ENCODE data around the gene KRTAP4-8. TPM values are rescaled to one million over a fixed set of nuclear protein-coding genes. Genes with fewer than 3 reads are reported as not detected.

Gene KRTAP4-8
- total RNA-seq (2021) (not detected in 3 replicates), Bru-seq, nascent RNA (not detected)
- long read RNA-seq, experiment 1 = 0 reads
- long read RNA-seq, experiment 2 = 0 reads
- long read RNA-seq, experiment 3 = 0 reads

GRCh38 chr17:41098042-41098441, at the start of gene KRTAP4-8:
Gene KRTAP4-8, minus strand, starts transcription at chr17:41098142. Its CDS starts 58 bp downstream, at chr17:41098084.
- Mint-ChIP-seq H3K27me3 (ENCODE audit: low read depth) (no peaks in the 10 kb centered on the region), H3K4me1 (peaks cover 34% of the 10 kb centered on the region), H3K36me3 (peaks cover 18% of the 10 kb centered on the region), H3K27ac (no peak within 1 kb of the TSS), H3K9me3 (peaks cover 32% of the 10 kb centered on the region), H3K4me3 (no peak within 1 kb of the TSS)
- CTCF ChIA-PET = no interaction called here
- POLR2A ChIA-PET = no interaction called here
- no peak for ATAC-seq
- TF ChIP-seq, protein P1, sequence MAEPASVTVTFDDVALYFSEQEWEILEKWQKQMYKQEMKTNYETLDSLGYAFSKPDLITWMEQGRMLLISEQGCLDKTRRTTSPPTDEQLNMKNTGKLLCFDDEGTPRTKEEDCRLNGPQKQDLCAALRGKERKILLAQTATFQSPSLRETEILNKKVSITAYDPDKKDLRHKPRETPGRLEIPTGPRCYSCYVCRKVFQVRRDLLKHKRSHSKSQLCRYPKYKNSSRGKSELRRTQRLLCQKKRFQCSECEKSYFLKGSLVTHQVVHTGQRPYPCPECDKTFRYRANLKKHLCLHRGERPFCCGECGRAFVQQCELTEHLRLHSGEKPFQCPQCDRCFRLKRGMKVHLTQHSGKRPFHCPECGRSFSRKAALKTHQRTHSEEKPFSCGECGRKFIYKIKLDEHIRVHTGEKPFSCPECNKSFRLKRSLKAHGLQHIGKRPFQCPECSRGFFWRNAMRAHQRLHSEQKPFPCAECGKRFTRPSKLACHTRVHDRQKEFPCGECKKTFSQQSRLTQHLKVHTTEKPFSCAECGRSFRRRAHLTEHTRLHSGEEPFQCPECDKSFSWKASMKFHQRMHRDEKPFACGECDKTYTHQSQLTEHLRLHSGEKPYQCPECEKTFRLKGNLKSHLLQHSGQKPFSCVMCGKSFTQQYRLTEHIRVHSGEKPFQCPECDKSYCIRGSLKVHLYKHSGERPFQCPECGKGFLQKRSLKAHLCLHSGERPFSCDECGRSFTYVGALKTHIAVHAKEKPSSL (CRISPR knock-in tag; conservative IDR thresholded peaks at IDR 0.05) = no peak
- TF ChIP-seq E2F1 (CRISPR knock-in tag; IDR thresholded peaks at IDR 0.05) (no peak), ZNF423 (CRISPR knock-in tag; IDR thresholded peaks at IDR 0.05) (no peak), ZNF317 (CRISPR knock-in tag; IDR thresholded peaks at IDR 0.05; ENCODE audit: borderline replicate concordance, low read depth) (no peak), ZNF281 (CRISPR knock-in tag; IDR thresholded peaks at IDR 0.05) (no peak), GTF2I (CRISPR knock-in tag; conservative IDR thresholded peaks at IDR 0.05) (no peak), NFATC4 (CRISPR knock-in tag; IDR thresholded peaks at IDR 0.05) (no peak), JAZF1 (CRISPR knock-in tag; IDR thresholded peaks at IDR 0.05) (no peak), EMX1 (CRISPR knock-in tag; IDR thresholded peaks at IDR 0.05) (no peak), ZBTB43 (CRISPR knock-in tag; IDR thresholded peaks at IDR 0.05) (no peak), ERG (CRISPR knock-in tag; IDR thresholded peaks at IDR 0.05) (no peak), GABPB1 (CRISPR knock-in tag; IDR thresholded peaks at IDR 0.05) (no peak)
- TF ChIP-seq, protein P2, sequence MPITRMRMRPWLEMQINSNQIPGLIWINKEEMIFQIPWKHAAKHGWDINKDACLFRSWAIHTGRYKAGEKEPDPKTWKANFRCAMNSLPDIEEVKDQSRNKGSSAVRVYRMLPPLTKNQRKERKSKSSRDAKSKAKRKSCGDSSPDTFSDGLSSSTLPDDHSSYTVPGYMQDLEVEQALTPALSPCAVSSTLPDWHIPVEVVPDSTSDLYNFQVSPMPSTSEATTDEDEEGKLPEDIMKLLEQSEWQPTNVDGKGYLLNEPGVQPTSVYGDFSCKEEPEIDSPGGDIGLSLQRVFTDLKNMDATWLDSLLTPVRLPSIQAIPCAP (CRISPR knock-in tag; IDR thresholded peaks at IDR 0.05) = no peak
- DNase-seq (ENCODE audit: low spot score) = no peak

DNA sequence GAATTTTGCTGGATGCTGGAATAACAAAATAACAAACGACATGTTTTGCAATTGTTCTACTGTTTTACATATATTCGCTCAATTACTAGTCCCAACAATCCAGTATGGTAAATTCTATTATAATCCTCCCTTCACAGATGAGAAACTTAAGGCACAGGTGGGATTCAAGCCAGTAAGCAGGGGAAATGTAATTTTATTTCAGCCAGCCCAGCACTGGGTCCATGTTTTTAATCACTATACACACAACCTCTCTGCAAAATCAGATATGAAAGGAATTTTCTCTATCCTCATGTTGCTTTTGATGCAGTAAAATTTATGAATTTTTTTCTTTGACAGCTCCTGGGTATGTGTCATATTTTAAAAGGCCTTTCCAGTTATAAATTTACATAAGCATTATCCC, 47.3 kb upstream of the KRTAP4-8 start:
- peaks cover 27% of the 10 kb centered on the region for H3K36me3 Mint-ChIP-seq

More for the DNA sequence above, 47.3 kb upstream of the KRTAP4-8 start:
- DNase-seq (ENCODE audit: low spot score) (no peak), ATAC-seq (no peak)
- Mint-ChIP-seq H3K27me3 (ENCODE audit: low read depth) (peaks cover 3% of the 10 kb centered on the region; the same call in 1 of the 2 replicates), H3K4me3 (no peak overlapping the region), H3K27ac (no peak overlapping the region), H3K9me3 (peaks cover 44% of the 10 kb centered on the region), H3K4me1 (peaks cover 8% of the 10 kb centered on the region; the same call in 1 of the 2 replicates)
- ChIA-PET CTCF (no interaction called here), POLR2A (no interaction called here)
- TF ChIP-seq ATF6 (CRISPR knock-in tag; IDR thresholded peaks at IDR 0.05) = no peak
- TF ChIP-seq, protein P3, sequence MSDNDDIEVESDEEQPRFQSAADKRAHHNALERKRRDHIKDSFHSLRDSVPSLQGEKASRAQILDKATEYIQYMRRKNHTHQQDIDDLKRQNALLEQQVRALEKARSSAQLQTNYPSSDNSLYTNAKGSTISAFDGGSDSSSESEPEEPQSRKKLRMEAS (CRISPR knock-in tag; IDR thresholded peaks at IDR 0.05) = no peak
